Measurements from ENCODE around the gene NRCAM.
"Not testable (repeated sequence)": the region's sequence is repeated elsewhere in the genome, so short reads cannot be mapped to it uniquely, and the experiment has no call there.

The NRCAM gene

GRCh38 chr7:108340406-108340805, 115.8 kb downstream of the NRCAM start:
- not testable (repeated sequence) for DNase-seq

GRCh38 chr7:108335269-108335918, 120.8 kb downstream of the NRCAM start:
- DNase-seq = peak; percentile 1

- DNase-seq = no peak
Measured at GRCh38 chr7:108332937-108333336, 123.3 kb downstream of the NRCAM start.

GRCh38 chr7:108331971-108332370, 124.3 kb downstream of the NRCAM start:
- DNase-seq = no peak

GRCh38 chr7:108330227-108330626, 126.0 kb downstream of the NRCAM start:
- DNase-seq = no peak

- DNase-seq = no peak
Measured at GRCh38 chr7:108329514-108329913, 126.7 kb downstream of the NRCAM start.

- DNase-seq = no peak
Measured at GRCh38 chr7:108328174-108328651, 128.0 kb downstream of the NRCAM start.

- DNase-seq = no peak
Measured at GRCh38 chr7:108327353-108327752, 128.9 kb downstream of the NRCAM start.

- DNase-seq = no peak
Measured at GRCh38 chr7:108326938-108327337, 129.3 kb downstream of the NRCAM start.

- no peak for DNase-seq
Measured at GRCh38 chr7:108324053-108325038, 131.9 kb downstream of the NRCAM start.

GRCh38 chr7:108322925-108323832, 133.1 kb downstream of the NRCAM start:
- no peak for DNase-seq

- DNase-seq = no peak
Measured at GRCh38 chr7:108322046-108322445, 134.2 kb downstream of the NRCAM start.

- no peak for DNase-seq
Measured at GRCh38 chr7:108321359-108321758, 134.9 kb downstream of the NRCAM start.

GRCh38 chr7:108316708-108317107, 139.5 kb downstream of the NRCAM start:
- no peak for DNase-seq

GRCh38 chr7:108314551-108314950, 141.7 kb downstream of the NRCAM start:
- DNase-seq = no peak

- DNase-seq = no peak
Measured at GRCh38 chr7:108314049-108314448, 142.2 kb downstream of the NRCAM start.

- DNase-seq = no peak
Measured at GRCh38 chr7:108313086-108313485, 143.2 kb downstream of the NRCAM start.

GRCh38 chr7:108311446-108312168, 144.6 kb downstream of the NRCAM start:
- peak; percentile 40 for DNase-seq

GRCh38 chr7:108310351-108310750, 145.9 kb downstream of the NRCAM start:
- peak; percentile 9 for DNase-seq

- peak; percentile 9 for DNase-seq
Measured at GRCh38 chr7:108308903-108309302, 147.3 kb downstream of the NRCAM start.

- DNase-seq = no peak
Measured at GRCh38 chr7:108308276-108308675, 148.0 kb downstream of the NRCAM start.

GRCh38 chr7:108307595-108307994, 148.6 kb downstream of the NRCAM start:
- DNase-seq = no peak
